Fibroblast of villous mesenchyme (primary cell): Measurements from ENCODE around the gene MPI. TPM values are rescaled to one million over a fixed set of nuclear protein-coding genes. Genes with fewer than 3 reads are reported as not detected.

Source experiments
- DNase-seq: peaks from one replicate; pipeline ENCODE4 v3.0.0-alpha.2; 2010; ENCODE audit warnings: low read depth
- H3K4me3 ChIP-seq: 2 replicates; pipeline ENCODE4 v1.5.1; 2011; ENCODE audit warnings: low read depth, mild to moderate bottlenecking, low read length
- total RNA-seq: library from RNA; depleted of rRNA; stranded (reverse); fragments of >200 nt; gene quantifications from 2 replicates; pipeline ENCODE4 v1.2.3, GENCODE V29; 2012
- TF ChIP-seq, protein P1 (sequence below): IDR thresholded peaks from 2 replicates; pipeline ENCODE4 v1.5.1; 2012; ENCODE audit warnings: low read depth, mild to moderate bottlenecking, low read length; ENCODE audit not compliant: insufficient read depth

The MPI gene
- total RNA-seq, 1 donor: 41.5 TPM

GRCh38 chr15:74858369-74858740 lies 31.5 kb upstream of the MPI start:
- TF ChIP-seq, protein P1, sequence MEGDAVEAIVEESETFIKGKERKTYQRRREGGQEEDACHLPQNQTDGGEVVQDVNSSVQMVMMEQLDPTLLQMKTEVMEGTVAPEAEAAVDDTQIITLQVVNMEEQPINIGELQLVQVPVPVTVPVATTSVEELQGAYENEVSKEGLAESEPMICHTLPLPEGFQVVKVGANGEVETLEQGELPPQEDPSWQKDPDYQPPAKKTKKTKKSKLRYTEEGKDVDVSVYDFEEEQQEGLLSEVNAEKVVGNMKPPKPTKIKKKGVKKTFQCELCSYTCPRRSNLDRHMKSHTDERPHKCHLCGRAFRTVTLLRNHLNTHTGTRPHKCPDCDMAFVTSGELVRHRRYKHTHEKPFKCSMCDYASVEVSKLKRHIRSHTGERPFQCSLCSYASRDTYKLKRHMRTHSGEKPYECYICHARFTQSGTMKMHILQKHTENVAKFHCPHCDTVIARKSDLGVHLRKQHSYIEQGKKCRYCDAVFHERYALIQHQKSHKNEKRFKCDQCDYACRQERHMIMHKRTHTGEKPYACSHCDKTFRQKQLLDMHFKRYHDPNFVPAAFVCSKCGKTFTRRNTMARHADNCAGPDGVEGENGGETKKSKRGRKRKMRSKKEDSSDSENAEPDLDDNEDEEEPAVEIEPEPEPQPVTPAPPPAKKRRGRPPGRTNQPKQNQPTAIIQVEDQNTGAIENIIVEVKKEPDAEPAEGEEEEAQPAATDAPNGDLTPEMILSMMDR: no peak
- no peak for DNase-seq
- no peak overlapping the region for H3K4me3 ChIP-seq

DNA sequence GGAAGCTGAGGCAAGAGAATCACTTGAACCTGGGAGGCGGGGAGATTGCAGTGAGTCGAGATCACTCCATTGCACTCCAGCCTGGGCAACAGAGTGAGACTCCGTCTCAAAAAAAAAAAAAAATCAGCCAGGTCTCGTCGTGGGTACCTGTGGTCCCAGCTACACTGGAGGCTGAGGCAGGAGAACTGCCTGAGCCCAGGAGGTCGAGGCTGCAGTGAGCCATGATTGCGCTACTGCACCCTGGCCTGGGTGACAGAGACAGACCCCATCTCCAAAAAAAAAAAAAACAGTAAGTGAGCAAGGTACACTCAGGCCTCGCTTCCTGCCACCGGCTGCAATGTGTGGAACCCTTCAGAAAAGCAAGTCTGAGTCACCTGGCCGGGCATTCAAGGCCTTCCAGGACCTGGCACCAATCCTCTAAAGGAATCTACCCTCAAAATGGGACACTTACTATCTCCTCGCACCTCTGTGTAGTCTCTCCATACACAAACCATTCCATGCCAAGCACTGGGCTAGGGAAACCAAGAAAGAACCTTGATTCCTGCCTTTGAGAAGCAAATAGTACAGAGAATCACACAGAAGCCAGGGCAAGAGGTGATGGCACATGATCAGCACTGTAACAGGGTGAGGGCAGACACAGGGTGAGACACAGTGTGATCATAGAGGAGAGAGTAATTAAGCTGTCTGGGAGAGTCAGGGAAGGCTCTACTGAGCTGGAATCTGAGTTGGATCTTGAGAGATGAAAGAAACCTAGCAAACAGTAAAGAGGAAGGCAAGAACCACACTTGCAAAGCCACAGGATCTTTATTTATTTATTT lies 26.4 kb upstream of the MPI start:
- TF ChIP-seq, protein P1: no peak
- no peak for DNase-seq
- H3K4me3 ChIP-seq: no peak overlapping the region

DNA sequence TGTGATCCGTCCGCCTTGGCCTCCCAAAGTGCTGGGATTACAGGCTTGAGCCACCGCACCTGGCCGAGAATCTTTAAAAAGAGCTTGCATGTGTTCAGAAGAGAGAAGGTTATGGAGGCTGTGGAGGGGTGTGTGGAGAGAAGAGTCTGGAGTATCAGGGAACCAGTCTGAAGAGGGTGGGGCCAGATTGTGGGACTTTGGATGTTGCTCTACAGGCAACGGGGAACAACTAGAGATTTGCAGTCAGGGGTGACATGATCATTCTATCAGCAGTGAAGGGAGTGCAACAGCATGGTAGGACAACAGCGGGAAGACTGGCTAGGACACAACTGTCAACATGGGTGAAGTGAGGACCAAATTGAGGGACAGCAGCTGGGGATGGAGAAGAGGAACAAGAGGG lies 25.5 kb upstream of the MPI start:
- DNase-seq: no peak
- TF ChIP-seq, protein P1: no peak
- no peak overlapping the region for H3K4me3 ChIP-seq

DNA sequence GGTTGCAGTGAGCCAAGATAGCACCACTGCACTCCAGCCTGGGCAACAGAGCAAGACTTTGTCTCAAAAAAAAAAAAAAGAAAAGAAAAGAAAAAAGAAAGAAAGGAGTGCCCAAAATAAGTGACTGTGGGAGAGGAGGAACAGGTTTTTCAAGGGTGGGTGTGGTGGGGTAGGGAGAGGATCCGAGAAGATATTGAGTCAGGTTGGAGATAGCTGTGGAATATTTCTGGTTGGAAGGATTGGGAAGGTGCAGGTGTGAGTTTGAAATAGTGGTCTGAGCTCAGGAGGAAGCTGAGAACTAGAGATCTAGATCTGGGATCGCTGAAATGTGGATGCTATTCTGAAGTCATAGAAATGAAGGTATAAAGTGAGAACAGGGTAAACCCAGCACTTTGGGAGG lies 24.5 kb upstream of the MPI start:
- TF ChIP-seq, protein P1: no peak
- H3K4me3 ChIP-seq: no peak overlapping the region
- DNase-seq: no peak

- TF ChIP-seq, protein P1: no peak
- peak; percentile 80 for DNase-seq
- H3K4me3 ChIP-seq: no peak overlapping the region
Measured at GRCh38 chr15:74866090-74866489, 23.8 kb upstream of the MPI start.

- DNase-seq: no peak
- TF ChIP-seq, protein P1: no peak
Measured at GRCh38 chr15:74867466-74868038, 22.3 kb upstream of the MPI start.

More at GRCh38 chr15:74867466-74868038, 22.3 kb upstream of the MPI start:
- no peak overlapping the region for H3K4me3 ChIP-seq
